22Rv1 (cell line): ENCODE results near the gene OR10R2.
"Not testable (repeated sequence)": the region's sequence is repeated elsewhere in the genome, so short reads cannot be mapped to it uniquely, and the experiment has no call there.

Experiments
- ZFX ChIP-seq: fragments of 450-650 bp; IDR thresholded peaks from 2 replicates; pipeline ENCODE4 v1.6.1; 2017; ENCODE audit warnings: antibody characterized with exemption, borderline replicate concordance
- TF ChIP-seq, protein P1 (sequence below): fragments of 450-650 bp; IDR thresholded peaks from 2 replicates; pipeline ENCODE4 v1.5.1; 2017; ENCODE audit warnings: mild to moderate bottlenecking

DNA sequence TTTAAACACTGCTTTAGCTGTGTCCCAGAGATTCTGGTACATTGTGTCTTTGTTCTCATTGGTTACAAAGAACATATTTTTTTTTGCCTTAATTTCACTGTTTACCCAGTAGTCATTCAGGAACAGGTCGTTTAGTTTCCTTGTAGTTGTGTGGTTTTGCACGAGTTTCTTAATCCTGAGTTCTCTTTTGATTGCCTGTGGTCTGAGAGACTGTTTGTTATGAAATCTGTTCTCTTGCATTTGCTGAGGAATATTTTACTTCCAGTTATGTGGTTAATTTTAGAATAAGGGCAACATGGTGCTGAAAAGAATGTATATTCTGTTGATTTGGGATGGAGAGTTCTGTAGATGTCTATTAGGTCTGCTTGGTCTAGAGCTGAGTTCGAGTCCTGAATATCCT is 41.9 kb upstream of the OR10R2 start:
- TF ChIP-seq, protein P1, sequence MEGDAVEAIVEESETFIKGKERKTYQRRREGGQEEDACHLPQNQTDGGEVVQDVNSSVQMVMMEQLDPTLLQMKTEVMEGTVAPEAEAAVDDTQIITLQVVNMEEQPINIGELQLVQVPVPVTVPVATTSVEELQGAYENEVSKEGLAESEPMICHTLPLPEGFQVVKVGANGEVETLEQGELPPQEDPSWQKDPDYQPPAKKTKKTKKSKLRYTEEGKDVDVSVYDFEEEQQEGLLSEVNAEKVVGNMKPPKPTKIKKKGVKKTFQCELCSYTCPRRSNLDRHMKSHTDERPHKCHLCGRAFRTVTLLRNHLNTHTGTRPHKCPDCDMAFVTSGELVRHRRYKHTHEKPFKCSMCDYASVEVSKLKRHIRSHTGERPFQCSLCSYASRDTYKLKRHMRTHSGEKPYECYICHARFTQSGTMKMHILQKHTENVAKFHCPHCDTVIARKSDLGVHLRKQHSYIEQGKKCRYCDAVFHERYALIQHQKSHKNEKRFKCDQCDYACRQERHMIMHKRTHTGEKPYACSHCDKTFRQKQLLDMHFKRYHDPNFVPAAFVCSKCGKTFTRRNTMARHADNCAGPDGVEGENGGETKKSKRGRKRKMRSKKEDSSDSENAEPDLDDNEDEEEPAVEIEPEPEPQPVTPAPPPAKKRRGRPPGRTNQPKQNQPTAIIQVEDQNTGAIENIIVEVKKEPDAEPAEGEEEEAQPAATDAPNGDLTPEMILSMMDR, result not testable (repeated sequence)
- TF ChIP-seq ZFX, result not testable (repeated sequence)
